HTERT RPE-1 (cell line): ENCODE data around the gene SH3PXD2B.
"Not testable (repeated sequence)": the region's sequence is repeated elsewhere in the genome, so short reads cannot be mapped to it uniquely, and the experiment has no call there.

Experiments
- in situ Hi-C: fragments of 300-500 bp; cut with MboI; formaldehyde crosslinking; loops from 4 replicates; pipeline ENCODE4 v1.14.3; 2020; ENCODE audit warnings: low sequenced_read_pairs

SH3PXD2B gene

GRCh38 chr5:172422255-172422654, 32.1 kb downstream of the SH3PXD2B start:
- in situ Hi-C loops, result no loop called here

- in situ Hi-C loops, result no loop called here
Measured at GRCh38 chr5:172421020-172421419, 33.3 kb downstream of the SH3PXD2B start.

GRCh38 chr5:172420235-172420939, 33.9 kb downstream of the SH3PXD2B start:
- in situ Hi-C loops, result no loop called here

DNA sequence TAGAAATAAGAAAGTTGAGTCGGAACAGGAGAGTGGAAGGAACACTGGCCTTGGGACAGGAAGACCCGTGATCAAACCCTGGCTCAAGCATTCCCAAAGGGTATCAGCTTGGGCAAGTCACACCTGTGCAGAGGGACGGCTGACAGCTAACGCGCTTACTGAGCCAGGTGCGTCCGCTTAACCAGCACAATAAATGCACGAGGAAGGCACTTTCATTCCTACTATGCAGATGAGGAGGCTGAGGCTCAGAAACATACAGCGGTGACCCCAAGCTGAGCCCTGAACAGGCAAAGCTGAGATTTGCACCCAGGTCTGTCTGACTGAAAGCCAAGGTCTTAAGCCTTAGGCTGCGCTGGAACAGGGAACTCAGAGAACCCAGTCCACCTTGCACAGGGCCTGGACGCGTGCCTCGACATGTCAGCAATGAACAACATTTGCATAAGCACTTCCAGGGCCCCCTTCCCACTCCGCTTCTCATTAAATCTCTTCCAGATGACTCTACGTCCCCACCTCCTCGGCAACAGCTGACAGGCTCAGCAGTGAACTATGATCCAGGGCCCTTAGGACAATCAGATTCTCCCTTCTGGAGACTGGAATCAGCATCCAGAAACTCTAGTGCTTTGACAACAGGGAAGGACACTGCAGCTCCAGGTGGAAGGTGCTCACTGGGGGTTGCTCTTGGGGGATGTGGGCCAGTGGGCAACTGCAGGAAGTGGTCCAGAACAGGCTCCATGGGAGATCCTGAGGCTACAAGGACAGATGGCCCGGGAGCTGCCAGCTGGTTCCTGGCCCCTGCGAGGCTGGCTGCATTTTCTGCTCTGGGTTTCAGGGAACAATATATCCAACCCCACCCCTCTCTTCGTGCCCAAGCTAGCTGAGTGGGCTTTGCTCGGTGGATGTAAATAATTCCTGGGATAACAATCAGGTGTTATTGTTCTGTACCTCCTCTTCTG, 35.2 kb downstream of the SH3PXD2B start:
- in situ Hi-C loops, result no loop called here

- in situ Hi-C loops, result no loop called here
Measured at GRCh38 chr5:172417983-172418630, 36.2 kb downstream of the SH3PXD2B start.

- in situ Hi-C loops, result no loop called here
Measured at GRCh38 chr5:172417130-172417841, 37.0 kb downstream of the SH3PXD2B start.

DNA sequence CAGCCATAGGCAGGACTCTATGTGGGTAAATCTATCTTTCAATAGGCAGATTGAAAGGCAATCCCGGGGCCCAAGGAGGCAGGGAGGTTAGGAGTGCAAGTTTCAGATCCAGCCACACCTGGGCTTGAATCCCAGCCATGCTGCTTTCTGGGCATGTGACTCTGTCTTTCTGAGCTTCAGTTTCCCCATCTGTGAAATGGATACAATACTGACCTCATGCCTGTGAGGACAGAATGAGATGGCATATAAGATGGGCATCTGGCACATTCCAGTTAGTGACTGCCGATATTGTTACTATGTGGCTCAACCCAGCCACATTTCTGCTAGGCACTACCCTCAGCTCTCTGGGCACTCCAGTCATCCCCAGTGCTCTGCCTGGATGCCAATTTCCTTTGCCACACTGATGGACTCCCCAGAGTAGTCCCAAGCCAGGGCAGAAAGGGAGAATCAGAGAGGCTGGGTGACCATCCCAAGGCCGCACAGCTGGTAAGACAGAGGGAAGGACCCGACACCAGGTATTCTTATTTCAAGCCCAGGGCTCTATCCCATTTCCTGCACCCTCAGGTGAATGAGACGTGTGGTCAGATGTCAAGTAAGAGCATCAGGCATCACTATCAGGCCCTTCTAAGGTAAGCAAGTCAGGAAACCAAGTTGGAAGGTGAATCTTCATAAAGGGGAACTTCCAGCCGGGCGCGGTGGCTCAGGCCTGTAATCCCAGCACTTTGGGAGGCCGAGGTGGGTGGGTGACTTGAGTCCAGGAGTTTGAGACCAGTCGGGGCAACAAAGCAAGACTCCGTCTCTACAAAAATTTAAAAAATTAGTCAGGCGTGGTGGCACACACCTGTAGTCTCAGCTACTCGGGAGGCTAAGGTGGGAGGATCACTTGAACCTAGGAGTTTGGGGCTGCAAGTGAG, 38.7 kb downstream of the SH3PXD2B start:
- in situ Hi-C loops, result no loop called here

GRCh38 chr5:172414531-172415361, 39.6 kb downstream of the SH3PXD2B start:
- in situ Hi-C loops, result no loop called here

GRCh38 chr5:172413601-172414171, 40.6 kb downstream of the SH3PXD2B start:
- in situ Hi-C loops, result no loop called here

GRCh38 chr5:172412724-172413286, 41.5 kb downstream of the SH3PXD2B start:
- in situ Hi-C loops, result no loop called here

- in situ Hi-C loops, result no loop called here
Measured at GRCh38 chr5:172411484-172412072, 42.7 kb downstream of the SH3PXD2B start.

DNA sequence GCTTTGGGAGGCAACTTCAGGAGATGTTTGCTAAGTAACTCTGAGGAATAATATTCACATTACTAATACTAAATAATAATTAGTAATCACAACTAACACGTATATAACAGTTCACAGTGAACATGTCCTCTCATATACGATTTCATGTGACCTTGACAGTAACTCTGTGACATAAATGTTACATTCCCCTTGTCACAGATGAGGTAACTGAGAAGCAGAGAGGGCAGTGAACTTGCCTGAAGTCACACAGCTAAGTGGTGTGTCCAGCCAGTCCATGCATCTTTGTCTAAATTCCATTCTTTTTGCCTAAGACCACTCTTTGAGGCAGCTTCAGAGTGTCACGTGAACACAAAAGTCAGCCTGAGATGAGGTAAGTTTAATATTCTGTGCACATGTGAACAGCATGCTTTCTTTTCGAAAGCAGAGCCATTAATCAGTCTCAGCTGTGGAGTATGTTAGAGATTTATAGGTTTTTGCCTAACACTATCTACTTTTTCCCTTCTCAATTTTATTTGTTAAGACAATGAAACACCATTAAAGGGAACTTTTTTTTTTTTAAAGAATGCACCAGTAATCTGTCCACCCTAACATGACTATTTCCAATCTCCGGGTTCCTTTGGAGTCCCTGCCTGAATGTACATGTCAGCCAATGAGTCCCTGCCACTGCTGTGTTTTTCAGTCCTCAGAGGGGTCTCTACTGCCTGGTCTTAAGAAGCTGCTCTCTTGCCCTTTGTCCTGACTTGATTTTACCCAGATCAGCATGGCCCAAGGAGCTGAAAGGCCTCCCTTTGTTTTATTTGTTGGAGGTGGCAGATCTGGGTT, 43.5 kb downstream of the SH3PXD2B start:
- in situ Hi-C loops, result no loop called here

GRCh38 chr5:172410160-172410559, 44.2 kb downstream of the SH3PXD2B start:
- in situ Hi-C loops, result no loop called here

DNA sequence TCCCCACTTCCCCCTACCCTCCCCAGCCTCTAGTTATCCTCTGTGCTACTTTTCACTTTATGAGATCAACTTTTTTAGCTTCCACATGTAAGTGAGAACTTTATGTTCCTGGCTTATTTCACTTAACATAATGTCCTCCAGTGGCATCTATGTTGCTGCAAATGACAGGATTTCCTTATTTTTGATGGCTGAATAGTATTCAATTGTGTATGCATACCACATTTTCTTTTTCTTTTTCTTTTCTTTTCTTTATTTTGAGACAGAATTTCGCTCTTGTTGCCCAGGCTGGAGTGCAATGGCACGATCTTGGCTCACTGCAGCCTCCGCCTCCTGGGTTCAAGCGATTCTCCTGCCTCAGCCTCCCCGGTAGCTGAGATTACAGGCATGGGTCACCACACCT, 44.8 kb downstream of the SH3PXD2B start:
- in situ Hi-C loops, result not testable (repeated sequence)

DNA sequence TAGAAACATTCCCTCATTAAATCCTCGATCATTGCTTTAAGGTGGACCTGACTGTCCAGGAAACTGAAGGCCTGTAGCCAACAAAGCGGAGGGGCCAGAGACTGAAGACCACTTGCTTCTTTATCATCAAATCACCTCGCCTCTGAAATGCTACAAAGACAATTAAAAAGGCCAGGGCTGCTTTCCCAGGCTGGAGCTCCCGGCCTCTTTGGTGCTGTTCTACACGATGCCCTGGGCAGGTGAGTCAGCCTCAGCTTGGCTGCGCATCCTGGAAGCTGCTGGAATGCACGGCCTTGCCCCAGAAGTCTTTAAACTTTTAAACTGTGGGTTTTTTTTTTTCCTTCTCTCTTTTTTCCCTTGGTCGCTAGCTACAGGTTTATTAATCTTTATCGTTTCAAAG, 46.5 kb downstream of the SH3PXD2B start:
- in situ Hi-C loops, result no loop called here

GRCh38 chr5:172407241-172407691, 47.1 kb downstream of the SH3PXD2B start:
- in situ Hi-C loops, result no loop called here
